HG02852 (cell line): ENCODE data around the gene PFKFB3.
A peak's percentile ranks its signal among the peaks of the same experiment; 100 is the strongest.
"Not testable (repeated sequence)": the region's sequence is repeated elsewhere in the genome, so short reads cannot be mapped to it uniquely, and the experiment has no call there.

Source experiments
- ATAC-seq: cut with Tn5 transposase; IDR thresholded peaks from one replicate; pipeline ENCODE4 v1.9.1; 2021; ENCODE audit warnings: mild to moderate bottlenecking, moderate library complexity; ENCODE audit not compliant: unreplicated experiment

Gene PFKFB3

GRCh38 chr10:6270951-6271350, 68.2 kb downstream of the PFKFB3 start:
- no peak for ATAC-seq

- ATAC-seq: no peak
These were observed 68.9 kb downstream of the PFKFB3 start for GRCh38 chr10:6271663-6272062.

- ATAC-seq: no peak
These were observed 69.4 kb downstream of the PFKFB3 start for GRCh38 chr10:6272126-6272525.

- ATAC-seq: no peak
These were observed 70.6 kb downstream of the PFKFB3 start for GRCh38 chr10:6273351-6273750.

- no peak for ATAC-seq
These were observed 71.3 kb downstream of the PFKFB3 start for GRCh38 chr10:6274040-6274439.

- no peak for ATAC-seq
These were observed 71.8 kb downstream of the PFKFB3 start for GRCh38 chr10:6274484-6274883.

- ATAC-seq: peak; percentile 74
These were observed 72.6 kb downstream of the PFKFB3 start for GRCh38 chr10:6275022-6275997.

GRCh38 chr10:6276356-6276755, 73.6 kb downstream of the PFKFB3 start:
- no peak for ATAC-seq

- ATAC-seq: no peak
These were observed 75.9 kb downstream of the PFKFB3 start for GRCh38 chr10:6278519-6279120.

GRCh38 chr10:6279540-6280267, 77.0 kb downstream of the PFKFB3 start:
- no peak for ATAC-seq

GRCh38 chr10:6280291-6280690, 77.6 kb downstream of the PFKFB3 start:
- no peak for ATAC-seq

GRCh38 chr10:6282454-6282958, 79.8 kb downstream of the PFKFB3 start:
- no peak for ATAC-seq

GRCh38 chr10:6283655-6284054, 80.9 kb downstream of the PFKFB3 start:
- no peak for ATAC-seq

GRCh38 chr10:6290621-6291020, 87.9 kb downstream of the PFKFB3 start:
- ATAC-seq: not testable (repeated sequence)

GRCh38 chr10:6292741-6293151, 90.0 kb downstream of the PFKFB3 start:
- ATAC-seq: no peak

- not testable (repeated sequence) for ATAC-seq
These were observed 93.7 kb downstream of the PFKFB3 start for GRCh38 chr10:6296425-6296824.

GRCh38 chr10:6296828-6297251, 94.1 kb downstream of the PFKFB3 start:
- no peak for ATAC-seq

GRCh38 chr10:6297522-6297921, 94.8 kb downstream of the PFKFB3 start:
- no peak for ATAC-seq

- no peak for ATAC-seq
These were observed 95.2 kb downstream of the PFKFB3 start for GRCh38 chr10:6297951-6298381.

- ATAC-seq: no peak
These were observed 95.7 kb downstream of the PFKFB3 start for GRCh38 chr10:6298428-6298827.

GRCh38 chr10:6299234-6299633, 96.5 kb downstream of the PFKFB3 start:
- no peak for ATAC-seq
